ENCODE data around the gene CENPT. TPM values are rescaled to one million over a fixed set of nuclear protein-coding genes. Genes with fewer than 3 reads are reported as not detected.

CENPT gene
- total RNA-seq, 2 donors from 2014 or later: 25.6 to 38.9 TPM

- H3K4me1 ChIP-seq: no peaks in the 10 kb centered on the region
- no peak overlapping the region for H3K4me3 ChIP-seq
- H3K27ac ChIP-seq: no peak overlapping the region
- peaks cover 19% of the 10 kb centered on the region for H3K36me3 ChIP-seq
- no peak overlapping the region for H3K9ac ChIP-seq (ENCODE audit: low read depth in 2 of 2, low read length in 2 of 2)
- H3K27me3 ChIP-seq: no peaks in the 10 kb centered on the region
- no peaks in the 10 kb centered on the region for H3K9me3 ChIP-seq
- TF ChIP-seq, protein P1, sequence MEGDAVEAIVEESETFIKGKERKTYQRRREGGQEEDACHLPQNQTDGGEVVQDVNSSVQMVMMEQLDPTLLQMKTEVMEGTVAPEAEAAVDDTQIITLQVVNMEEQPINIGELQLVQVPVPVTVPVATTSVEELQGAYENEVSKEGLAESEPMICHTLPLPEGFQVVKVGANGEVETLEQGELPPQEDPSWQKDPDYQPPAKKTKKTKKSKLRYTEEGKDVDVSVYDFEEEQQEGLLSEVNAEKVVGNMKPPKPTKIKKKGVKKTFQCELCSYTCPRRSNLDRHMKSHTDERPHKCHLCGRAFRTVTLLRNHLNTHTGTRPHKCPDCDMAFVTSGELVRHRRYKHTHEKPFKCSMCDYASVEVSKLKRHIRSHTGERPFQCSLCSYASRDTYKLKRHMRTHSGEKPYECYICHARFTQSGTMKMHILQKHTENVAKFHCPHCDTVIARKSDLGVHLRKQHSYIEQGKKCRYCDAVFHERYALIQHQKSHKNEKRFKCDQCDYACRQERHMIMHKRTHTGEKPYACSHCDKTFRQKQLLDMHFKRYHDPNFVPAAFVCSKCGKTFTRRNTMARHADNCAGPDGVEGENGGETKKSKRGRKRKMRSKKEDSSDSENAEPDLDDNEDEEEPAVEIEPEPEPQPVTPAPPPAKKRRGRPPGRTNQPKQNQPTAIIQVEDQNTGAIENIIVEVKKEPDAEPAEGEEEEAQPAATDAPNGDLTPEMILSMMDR (IDR thresholded peaks at IDR 0.05): peak; percentile 92
- intact Hi-C loops (cut with DNase I): loop anchor here (2.0 kb wide), 1 partner anchor 45 kb away; no protein-coding TSS in a partner anchor
- DNase-seq: peak; percentile 64
Measured at GRCh38 chr16:67883872-67884261, 36.4 kb upstream of the CENPT start.

- Histone ChIP-seq H3K4me3 (no peak overlapping the region), H3K36me3 (peaks cover 24% of the 10 kb centered on the region), H3K9me3 (no peaks in the 10 kb centered on the region), H3K4me1 (no peaks in the 10 kb centered on the region), H3K9ac (ENCODE audit: low read depth in 2 of 2, low read length in 2 of 2) (peak overlapping the region in 1 of 2 donors; percentile 56), H3K27ac (no peak overlapping the region), H3K27me3 (no peaks in the 10 kb centered on the region)
- TF ChIP-seq, protein P1 (IDR thresholded peaks at IDR 0.05): no peak
- intact Hi-C loops (cut with DNase I): loop anchor here (2.0 kb wide), 1 partner anchor 45 kb away; no protein-coding TSS in a partner anchor
- DNase-seq: peak; percentile 27
Measured at GRCh38 chr16:67883146-67883871, 35.8 kb upstream of the CENPT start.

- H3K27me3 ChIP-seq: no peaks in the 10 kb centered on the region
- H3K36me3 ChIP-seq: peaks cover 29% of the 10 kb centered on the region
- TF ChIP-seq, protein P1 (IDR thresholded peaks at IDR 0.05): no peak
- H3K27ac ChIP-seq: no peak overlapping the region
- H3K9me3 ChIP-seq: no peaks in the 10 kb centered on the region
- intact Hi-C loops (cut with DNase I): loop anchor here (2.0 kb wide), 1 partner anchor 46 kb away; no protein-coding TSS in a partner anchor
- H3K9ac ChIP-seq (ENCODE audit: low read depth in 2 of 2, low read length in 2 of 2): peak overlapping the region in 1 of 2 donors; percentile 56
- DNase-seq: no peak
- no peaks in the 10 kb centered on the region for H3K4me1 ChIP-seq
- H3K4me3 ChIP-seq: no peak overlapping the region
Measured at GRCh38 chr16:67882374-67883145, 35.1 kb upstream of the CENPT start.

DNA sequence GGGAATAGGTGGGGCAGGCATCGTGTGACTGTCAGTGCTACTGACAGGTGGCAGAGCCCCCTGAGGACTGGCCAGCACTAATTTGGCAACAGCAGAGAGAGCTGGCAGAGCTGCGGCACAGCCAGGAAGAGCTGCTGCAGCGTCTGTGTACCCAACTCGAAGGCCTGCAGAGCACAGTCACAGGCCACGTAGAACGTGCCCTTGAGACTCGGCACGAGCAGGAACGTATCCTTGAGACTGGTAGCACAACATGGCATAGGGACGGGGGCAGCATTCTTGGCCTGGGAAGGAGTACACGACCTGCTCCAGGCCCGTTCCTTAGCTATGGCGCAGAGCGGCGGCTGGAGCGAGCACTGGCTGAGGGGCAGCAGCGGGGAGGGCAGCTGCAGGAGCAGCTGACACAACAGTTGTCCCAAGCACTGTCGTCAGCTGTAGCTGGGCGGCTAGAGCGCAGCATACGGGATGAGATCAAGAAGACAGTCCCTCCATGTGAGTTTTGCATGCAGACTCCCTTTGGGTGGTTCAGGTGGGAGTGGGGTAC lies 34.2 kb upstream of the CENPT start:
- Histone ChIP-seq H3K27me3 (no peaks in the 10 kb centered on the region), H3K9me3 (no peaks in the 10 kb centered on the region), H3K9ac (ENCODE audit: low read depth in 2 of 2, low read length in 2 of 2) (no peak overlapping the region), H3K4me1 (no peaks in the 10 kb centered on the region), H3K27ac (no peak overlapping the region), H3K36me3 (peaks cover 37% of the 10 kb centered on the region), H3K4me3 (no peak overlapping the region)
- no peak for DNase-seq
- intact Hi-C loops (cut with DNase I): loop anchor here (2.0 kb wide), 1 partner anchor 47 kb away; no protein-coding TSS in a partner anchor
- TF ChIP-seq, protein P1 (IDR thresholded peaks at IDR 0.05): no peak

DNA sequence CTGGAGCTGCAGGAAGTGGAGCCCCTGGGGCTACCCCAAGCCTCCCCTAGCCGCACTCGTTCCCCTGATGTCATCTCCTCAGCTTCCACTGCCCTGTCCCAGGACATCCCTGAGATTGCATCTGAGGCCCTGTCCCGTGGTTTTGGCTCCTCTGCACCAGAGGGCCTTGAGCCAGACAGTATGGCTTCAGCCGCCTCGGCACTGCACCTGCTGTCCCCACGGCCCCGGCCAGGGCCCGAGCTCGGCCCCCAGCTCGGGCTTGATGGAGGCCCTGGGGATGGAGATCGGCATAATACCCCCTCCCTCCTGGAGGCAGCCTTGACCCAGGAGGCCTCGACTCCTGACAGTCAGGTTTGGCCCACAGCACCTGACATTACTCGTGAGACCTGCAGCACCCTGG lies 33.1 kb upstream of the CENPT start:
- Histone ChIP-seq H3K27me3 (no peaks in the 10 kb centered on the region), H3K9me3 (no peaks in the 10 kb centered on the region), H3K4me1 (no peaks in the 10 kb centered on the region), H3K36me3 (peaks cover 40% of the 10 kb centered on the region), H3K27ac (no peak overlapping the region), H3K9ac (ENCODE audit: low read depth in 2 of 2, low read length in 2 of 2) (no peak overlapping the region), H3K4me3 (no peak overlapping the region)
- TF ChIP-seq, protein P1 (IDR thresholded peaks at IDR 0.05): no peak
- intact Hi-C loops (cut with DNase I): no loop called here
- DNase-seq: no peak
